ENCODE data around the gene PCDHGA5. TPM values are rescaled to one million over a fixed set of nuclear protein-coding genes. Genes with fewer than 3 reads are reported as not detected.

PCDHGA5 gene
- total RNA-seq, 1 donor = 1.6 TPM

GRCh38 chr5:141397756-141398551 lies 34.0 kb downstream of the PCDHGA5 start, which contains the start of gene PCDHGB5:
Gene PCDHGB5 (plus strand): TSS chr5:141397947. CDS start chr5:141398128, 181 bp downstream.

GRCh38 chr5:141402553-141403243 lies 38.7 kb downstream of the PCDHGA5 start, which contains the start of gene PCDHGA9:
Gene PCDHGA9 (plus strand): TSS chr5:141402778. CDS start chr5:141402953, 175 bp downstream.

GRCh38 chr5:141407790-141408505 lies 44.0 kb downstream of the PCDHGA5 start, which contains the start of gene PCDHGB6:
Gene PCDHGB6 (plus strand): TSS chr5:141408021. CDS start chr5:141408203, 182 bp downstream.

GRCh38 chr5:141412854-141413539 lies 49.0 kb downstream of the PCDHGA5 start, which contains the start of gene PCDHGA10:
Gene PCDHGA10 (plus strand): TSS chr5:141412987. CDS start chr5:141413176, 189 bp downstream.

Other genes with a start within 250 kb of the PCDHGA5 start
- 0.22 and 0.39 TPM in 2 replicates for gene PCDHB4, start 242.3 kb upstream of the PCDHGA5 start, total RNA-seq
- under 0.01 and 0.54 TPM in 2 replicates for gene PCDHB5, start 229.0 kb upstream of the PCDHGA5 start, total RNA-seq
- gene PCDHB6, start 214.1 kb upstream of the PCDHGA5 start, total RNA-seq = 0.11 and 0.39 TPM in 2 replicates
- 0.22 and 0.79 TPM in 2 replicates for gene PCDHB7, start 191.5 kb upstream of the PCDHGA5 start, total RNA-seq
- under 0.01 TPM in 1 of 2 replicates, not detected in the other for gene PCDHB8, start 186.4 kb upstream of the PCDHGA5 start, total RNA-seq
- under 0.01 and 0.11 TPM in 2 replicates for gene PCDHB16, start 181.8 kb upstream of the PCDHGA5 start, total RNA-seq
- 0.54 TPM in 1 of 2 replicates, not detected in the other for gene PCDHB9, start 177.0 kb upstream of the PCDHGA5 start, total RNA-seq
- 0.39 TPM in 1 of 2 replicates, not detected in the other for gene PCDHB10, start 171.8 kb upstream of the PCDHGA5 start, total RNA-seq
- gene PCDHB11, start 164.5 kb upstream of the PCDHGA5 start, total RNA-seq = 0.39 TPM in 1 of 2 replicates, not detected in the other
- gene PCDHB12, start 155.4 kb upstream of the PCDHGA5 start, total RNA-seq = under 0.01 and 0.11 TPM in 2 replicates
- 0.43 and 0.79 TPM in 2 replicates for gene PCDHB13, start 150.2 kb upstream of the PCDHGA5 start, total RNA-seq
- gene PCDHB14, start 140.8 kb upstream of the PCDHGA5 start, total RNA-seq = 0.22 and 1.2 TPM in 2 replicates
- 0.11 and 0.39 TPM in 2 replicates for gene PCDHB15, start 118.8 kb upstream of the PCDHGA5 start, total RNA-seq
- gene SLC25A2, start 60.1 kb upstream of the PCDHGA5 start, total RNA-seq = 0.22 and 0.39 TPM in 2 replicates
- gene TAF7, start 43.4 kb upstream of the PCDHGA5 start, total RNA-seq = 49.9 and 60.9 TPM in 2 replicates
- gene PCDHGA1, start 33.6 kb upstream of the PCDHGA5 start, total RNA-seq = 0.22 and 0.39 TPM in 2 replicates
- 0.43 and 1.2 TPM in 2 replicates for gene PCDHGA2, start 25.4 kb upstream of the PCDHGA5 start, total RNA-seq
- 0.33 and 1.2 TPM in 2 replicates for gene PCDHGA3, start 20.3 kb upstream of the PCDHGA5 start, total RNA-seq
- gene PCDHGB1, start 14.1 kb upstream of the PCDHGA5 start, total RNA-seq = 0.98 and 2.0 TPM in 2 replicates
- 1.5 and 2.7 TPM in 2 replicates for gene PCDHGA4, start 9.1 kb upstream of the PCDHGA5 start, total RNA-seq
- 0.33 and 2.4 TPM in 2 replicates for gene PCDHGB2, start 4.2 kb upstream of the PCDHGA5 start, total RNA-seq
- gene PCDHGB3, start 6.1 kb downstream of the PCDHGA5 start, total RNA-seq = 3.1 and 5.9 TPM in 2 replicates
- 2.6 and 3.9 TPM in 2 replicates for gene PCDHGA6, start 9.7 kb downstream of the PCDHGA5 start, total RNA-seq
- gene PCDHGA7, start 18.6 kb downstream of the PCDHGA5 start, total RNA-seq = 2.8 and 5.5 TPM in 2 replicates
- 12.0 and 13.0 TPM in 2 replicates for gene PCDHGB4, start 23.5 kb downstream of the PCDHGA5 start, total RNA-seq
- gene PCDHGA8, start 28.5 kb downstream of the PCDHGA5 start, total RNA-seq = 1.2 and 3.5 TPM in 2 replicates
- 13.7 and 15.4 TPM in 2 replicates for gene PCDHGB5, start 33.8 kb downstream of the PCDHGA5 start, total RNA-seq
- gene PCDHGA9, start 38.6 kb downstream of the PCDHGA5 start, total RNA-seq = 4.3 and 5.7 TPM in 2 replicates
- 2.3 and 3.1 TPM in 2 replicates for gene PCDHGB6, start 43.9 kb downstream of the PCDHGA5 start, total RNA-seq
- 4.4 and 9.4 TPM in 2 replicates for gene PCDHGA10, start 48.8 kb downstream of the PCDHGA5 start, total RNA-seq
- gene PCDHGB7, start 53.5 kb downstream of the PCDHGA5 start, total RNA-seq = 1.8 and 7.5 TPM in 2 replicates
- 6.2 and 9.0 TPM in 2 replicates for gene PCDHGA11, start 56.9 kb downstream of the PCDHGA5 start, total RNA-seq
- 6.7 and 8.2 TPM in 2 replicates for gene PCDHGA12, start 66.3 kb downstream of the PCDHGA5 start, total RNA-seq
- 9.4 and 10.3 TPM in 2 replicates for gene PCDHGC3, start 111.8 kb downstream of the PCDHGA5 start, total RNA-seq
- gene PCDHGC4, start 120.9 kb downstream of the PCDHGA5 start, total RNA-seq = 0.54 and 2.4 TPM in 2 replicates
- gene PCDHGC5, start 124.9 kb downstream of the PCDHGA5 start, total RNA-seq = 0.22 and 1.6 TPM in 2 replicates

Data from placental epithelial cell (primary cell).